Measurements from ENCODE around the gene SERPINA4. TPM values are rescaled to one million over a fixed set of nuclear protein-coding genes. Genes with fewer than 3 reads are reported as not detected.
A peak's percentile ranks its signal among the peaks of the same experiment; 100 is the strongest.

The SERPINA4 gene
- total and polyA plus RNA-seq, 2 of the 13 experiments (the other 11 are each of a cell fraction or from before 2014, with no cell fraction given): 39.1 to 57.8 TPM

DNA sequence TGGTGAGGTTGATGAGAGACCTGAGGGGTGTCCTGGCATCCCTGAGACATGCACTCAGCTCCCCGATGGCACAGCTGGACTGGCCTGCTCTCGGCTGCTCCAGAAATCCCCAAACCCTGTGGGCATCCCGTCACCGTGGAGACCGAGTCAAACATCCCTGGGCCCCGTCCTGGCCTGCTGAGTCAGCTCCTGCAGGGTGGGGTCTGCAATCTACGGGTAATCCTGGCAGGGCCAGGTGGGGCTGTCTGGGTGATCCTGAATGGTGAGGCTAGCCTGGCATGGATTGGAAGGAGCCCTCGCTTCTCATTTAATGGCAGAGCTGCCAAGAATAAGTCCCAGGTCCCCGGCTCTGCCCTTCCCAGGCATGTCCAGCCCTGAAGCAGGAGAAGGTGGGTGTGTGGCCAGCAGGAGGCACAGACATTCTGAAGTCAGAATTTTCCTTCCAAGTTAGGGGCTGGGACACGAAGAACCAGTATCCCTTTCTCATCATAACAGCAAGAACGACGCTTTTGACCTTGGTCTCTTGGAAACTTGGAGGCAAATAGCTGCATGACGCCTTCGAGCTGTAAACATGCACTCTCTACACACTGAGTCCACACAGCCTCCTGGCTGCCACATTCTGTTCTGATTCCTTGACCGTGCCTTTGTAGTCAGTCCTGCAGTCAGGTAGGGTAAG is 17.7 kb upstream of the SERPINA4 start (continued):
- TF ChIP-seq BCL6 (CRISPR knock-in tag; IDR thresholded peaks at IDR 0.05): peak; percentile 46; the same call in 1 of the 2 replicates
- no peak for TF ChIP-seq ZNF720 (CRISPR knock-in tag; IDR thresholded peaks at IDR 0.05)
- no peak for TF ChIP-seq ZNF646 (CRISPR knock-in tag; IDR thresholded peaks at IDR 0.05)
- TF ChIP-seq ZBTB4 (CRISPR knock-in tag; IDR thresholded peaks at IDR 0.05; ENCODE audit: borderline replicate concordance): no peak
- TF ChIP-seq ZNF543 (CRISPR knock-in tag; IDR thresholded peaks at IDR 0.05): no peak
- no peak for TF ChIP-seq NFIB (CRISPR knock-in tag; IDR thresholded peaks at IDR 0.05; ENCODE audit: borderline replicate concordance)
- TF ChIP-seq, protein P1, sequence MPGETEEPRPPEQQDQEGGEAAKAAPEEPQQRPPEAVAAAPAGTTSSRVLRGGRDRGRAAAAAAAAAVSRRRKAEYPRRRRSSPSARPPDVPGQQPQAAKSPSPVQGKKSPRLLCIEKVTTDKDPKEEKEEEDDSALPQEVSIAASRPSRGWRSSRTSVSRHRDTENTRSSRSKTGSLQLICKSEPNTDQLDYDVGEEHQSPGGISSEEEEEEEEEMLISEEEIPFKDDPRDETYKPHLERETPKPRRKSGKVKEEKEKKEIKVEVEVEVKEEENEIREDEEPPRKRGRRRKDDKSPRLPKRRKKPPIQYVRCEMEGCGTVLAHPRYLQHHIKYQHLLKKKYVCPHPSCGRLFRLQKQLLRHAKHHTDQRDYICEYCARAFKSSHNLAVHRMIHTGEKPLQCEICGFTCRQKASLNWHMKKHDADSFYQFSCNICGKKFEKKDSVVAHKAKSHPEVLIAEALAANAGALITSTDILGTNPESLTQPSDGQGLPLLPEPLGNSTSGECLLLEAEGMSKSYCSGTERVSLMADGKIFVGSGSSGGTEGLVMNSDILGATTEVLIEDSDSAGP (CRISPR knock-in tag; IDR thresholded peaks at IDR 0.05; ENCODE audit: borderline replicate concordance): no peak
- TF ChIP-seq ZNF607 (CRISPR knock-in tag; IDR thresholded peaks at IDR 0.05; ENCODE audit: borderline replicate concordance): 0 out of 2 replicates have a peak, but pooled peaks have one; percentile 50
- no peak for TF ChIP-seq BHLHE40 (IDR thresholded peaks at IDR 0.05; ENCODE audit: low read length)
- TF ChIP-seq ZNF382 (CRISPR knock-in tag; IDR thresholded peaks at IDR 0.05; ENCODE audit: borderline replicate concordance): no peak
- TF ChIP-seq HIC2 (CRISPR knock-in tag; IDR thresholded peaks at IDR 0.05; ENCODE audit: low read depth): no peak
- peak; percentile 69 for TF ChIP-seq RARA (CRISPR knock-in tag; IDR thresholded peaks at IDR 0.05)
- no peak for TF ChIP-seq FOXP1 (IDR thresholded peaks at IDR 0.05)
- TF ChIP-seq FOXP1 (CRISPR knock-in tag; IDR thresholded peaks at IDR 0.05): 0 out of 2 replicates have a peak, but pooled peaks have one; percentile 7
- TF ChIP-seq KDM6A (CRISPR knock-in tag; IDR thresholded peaks at IDR 0.05; ENCODE audit: low read depth): no peak
- TF ChIP-seq SOX5 (CRISPR knock-in tag; IDR thresholded peaks at IDR 0.05; ENCODE audit: borderline replicate concordance): no peak

Data from HepG2 (cell line).